Right renal pelvis (tissue), 4 donors: ENCODE results near the gene ELFN2. TPM values are rescaled to one million over a fixed set of nuclear protein-coding genes. Genes with fewer than 3 reads are reported as not detected.

Source experiments
- DNase-seq, 4 donors: peaks; one replicate each; pipeline ENCODE4 v3.0.0-alpha.2; 2013; ENCODE audit warnings: low read depth in 4 of 4, low spot score in 3 of 4, missing footprints in 1 of 4
- polyA plus RNA-seq, 4 donors: library from polyadenylated mRNA; unstranded; fragments of 120-200 nt; gene quantifications; one replicate each; pipeline ENCODE4 v1.2.1, GENCODE V29; 2013; ENCODE audit not compliant: insufficient read length in 4 of 4

Gene ELFN2
- polyA plus RNA-seq, 4 donors, result 0.99 to 2.4 (median 1.5) TPM

GRCh38 chr22:37324340-37325038, 102.8 kb downstream of the ELFN2 start:
- no peak for DNase-seq

GRCh38 chr22:37320726-37321677, 106.3 kb downstream of the ELFN2 start:
- DNase-seq, result no peak

GRCh38 chr22:37319469-37319868, 107.8 kb downstream of the ELFN2 start:
- DNase-seq, result no peak

- DNase-seq, result no peak
These were observed 108.7 kb downstream of the ELFN2 start for GRCh38 chr22:37318364-37319109.

Other genes with a start within 250 kb of the ELFN2 start
- gene C1QTNF6, start 239.2 kb downstream of the ELFN2 start, polyA plus RNA-seq, result 10 to 100 TPM; 29.9 to 33.2 (median 31.9) TPM
- 1 to 10 TPM in 1 of 4 donors, under 1 TPM in 3; 0.69 to 1.3 (median 0.79) TPM for gene SSTR3, start 215.0 kb downstream of the ELFN2 start, polyA plus RNA-seq
- gene RAC2, start 183.2 kb downstream of the ELFN2 start, polyA plus RNA-seq, result 1 to 10 TPM; 6.5 to 9.1 (median 7.2) TPM
- 1 to 10 TPM; 2.9 to 5.6 (median 3.3) TPM for gene CYTH4, start 145.0 kb downstream of the ELFN2 start, polyA plus RNA-seq
- gene MFNG, start 58.9 kb upstream of the ELFN2 start, polyA plus RNA-seq, result 10 to 100 TPM in 2 of 4 donors, 1 to 10 TPM in 2; 6.5 to 10.6 (median 10.1) TPM
- gene CARD10, start 91.9 kb upstream of the ELFN2 start, polyA plus RNA-seq, result 10 to 100 TPM; 21.9 to 25.3 (median 23.3) TPM
- gene CDC42EP1, start 133.0 kb upstream of the ELFN2 start, polyA plus RNA-seq, result 10 to 100 TPM; 44.6 to 59.2 (median 51.2) TPM
- 10 to 100 TPM; 26.9 to 35.3 (median 32.2) TPM for gene LGALS2, start 152.6 kb upstream of the ELFN2 start, polyA plus RNA-seq
- gene GGA1, start 181.4 kb upstream of the ELFN2 start, polyA plus RNA-seq, result 10 to 100 TPM; 39.6 to 53.9 (median 50.0) TPM
- gene SH3BP1, start 212.2 kb upstream of the ELFN2 start, polyA plus RNA-seq, result 10 to 100 TPM; 13.8 to 21.1 (median 19.2) TPM
- 10 to 100 TPM; 17.7 to 18.9 (median 18.4) TPM for gene PDXP, start 231.2 kb upstream of the ELFN2 start, polyA plus RNA-seq
- gene LGALS1, start 248.2 kb upstream of the ELFN2 start, polyA plus RNA-seq, result 100 to 1,000 TPM; 322 to 518 (median 359) TPM